GM19324 (cell line): ENCODE results near the gene UGCG.
"Not testable (repeated sequence)": the region's sequence is repeated elsewhere in the genome, so short reads cannot be mapped to it uniquely, and the experiment has no call there.

ENCODE experiments used
- ATAC-seq: cut with Tn5 transposase; IDR thresholded peaks from one replicate; pipeline ENCODE4 v1.9.1; 2021; ENCODE audit warnings: mild to moderate bottlenecking, moderate library complexity; ENCODE audit not compliant: unreplicated experiment, low FRiP score

The UGCG gene

DNA sequence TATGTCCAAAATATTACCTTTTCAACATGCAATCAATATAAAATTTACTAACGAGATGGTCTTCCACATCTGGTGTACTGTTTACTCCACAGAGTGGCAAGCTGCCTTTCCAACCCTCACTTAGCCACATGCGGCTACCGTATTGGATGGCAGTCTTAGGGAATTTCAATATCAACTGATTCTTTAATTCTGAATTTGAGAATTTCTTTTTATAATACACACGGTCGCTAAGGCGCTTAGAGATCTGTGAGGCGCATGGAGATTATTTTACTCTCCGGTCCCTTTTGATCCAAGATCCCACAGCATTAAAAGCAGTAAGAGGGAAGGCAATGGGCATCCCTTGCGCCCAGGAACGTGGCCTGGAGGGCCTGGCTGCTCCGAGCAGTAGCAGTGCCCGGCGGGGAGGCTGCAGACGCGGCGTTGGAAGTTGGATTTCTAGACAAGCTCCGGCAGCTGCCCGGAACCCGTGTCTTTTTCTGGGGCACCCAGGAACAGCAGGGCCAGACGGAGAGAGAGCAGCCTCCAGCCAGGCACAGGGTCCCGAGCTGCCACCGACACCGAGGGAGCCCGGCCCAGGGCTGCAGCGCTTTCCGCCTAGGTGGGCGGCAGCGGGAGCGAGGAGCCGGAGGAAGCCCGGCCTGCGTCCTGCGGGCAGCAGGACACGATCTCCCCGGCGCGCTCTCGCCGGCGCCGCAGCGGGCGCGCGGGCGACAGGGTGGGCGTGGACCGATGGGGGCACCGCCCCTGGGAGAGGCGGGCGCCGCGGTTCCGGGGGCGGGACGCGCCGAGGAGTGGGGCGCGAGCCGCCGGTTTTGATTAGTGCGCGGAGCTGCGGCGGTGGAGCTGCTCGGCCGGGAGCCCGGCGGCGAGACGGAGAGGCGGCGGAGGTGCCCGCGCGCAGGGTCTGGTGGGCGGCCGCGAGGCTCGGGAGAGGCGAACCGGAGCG lies at the start of gene UGCG:
Gene UGCG, plus strand, starts transcription at position 819 of the 946 bp plus-strand sequence. CDS start 402 bp downstream, outside the sequence.
- ATAC-seq: peak; percentile 94

GRCh38 chr9:111851553-111851952 lies 45.1 kb upstream of the UGCG start:
- ATAC-seq: no peak

DNA sequence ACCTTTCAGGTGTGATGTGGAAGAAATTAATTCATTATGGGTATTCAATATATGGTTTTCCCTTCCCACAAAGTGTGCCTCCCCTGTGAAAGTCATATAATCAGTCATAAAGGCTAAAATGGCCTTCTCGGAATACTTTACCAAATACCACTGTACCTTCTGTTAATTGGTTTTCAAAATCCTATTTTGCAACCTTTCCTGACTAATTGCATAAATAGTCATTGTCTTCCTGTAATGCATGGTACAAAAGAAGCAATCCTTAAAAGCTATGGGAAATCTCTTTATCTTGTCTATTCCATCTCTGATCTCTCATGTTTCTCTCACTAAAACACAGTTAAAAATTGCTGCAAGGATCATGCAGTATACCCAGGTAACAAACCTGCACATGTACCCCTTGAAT lies 44.3 kb upstream of the UGCG start:
- ATAC-seq: no peak

GRCh38 chr9:111853450-111853827 lies 43.2 kb upstream of the UGCG start:
- ATAC-seq: no peak

GRCh38 chr9:111854799-111855198 lies 41.8 kb upstream of the UGCG start:
- ATAC-seq: no peak

DNA sequence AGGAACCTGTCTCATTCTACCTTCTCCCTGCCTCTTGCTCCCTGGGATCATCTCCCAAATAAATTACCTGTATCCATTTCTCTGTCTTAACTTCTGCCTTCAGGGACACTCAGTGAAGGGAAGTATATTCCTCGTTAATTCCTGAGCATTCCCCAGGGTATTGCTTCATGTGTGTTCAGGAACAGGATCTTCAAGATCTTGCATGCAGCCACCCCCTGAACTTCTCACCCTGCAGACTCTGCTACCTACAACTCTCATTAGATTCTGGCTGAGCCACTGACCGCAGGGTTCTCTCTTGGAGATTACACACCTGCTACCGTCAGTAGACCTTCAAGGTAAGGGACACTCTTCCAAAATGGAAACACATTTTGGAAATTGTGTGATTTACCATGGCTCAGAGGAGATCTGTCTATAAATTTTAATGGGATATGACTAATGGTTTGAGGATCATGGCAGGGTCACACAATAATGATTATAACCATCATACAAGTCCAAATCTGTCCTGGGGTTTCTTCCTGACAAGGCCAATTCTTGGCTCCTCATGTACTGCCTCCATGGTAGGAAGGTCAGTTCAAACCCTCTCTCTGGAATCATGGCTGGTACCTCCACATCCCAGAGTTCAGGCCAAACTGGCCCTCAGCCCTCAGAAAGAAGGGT lies 38.9 kb upstream of the UGCG start:
- ATAC-seq: no peak

- no peak for ATAC-seq
Measured at GRCh38 chr9:111860443-111860842, 36.2 kb upstream of the UGCG start.

DNA sequence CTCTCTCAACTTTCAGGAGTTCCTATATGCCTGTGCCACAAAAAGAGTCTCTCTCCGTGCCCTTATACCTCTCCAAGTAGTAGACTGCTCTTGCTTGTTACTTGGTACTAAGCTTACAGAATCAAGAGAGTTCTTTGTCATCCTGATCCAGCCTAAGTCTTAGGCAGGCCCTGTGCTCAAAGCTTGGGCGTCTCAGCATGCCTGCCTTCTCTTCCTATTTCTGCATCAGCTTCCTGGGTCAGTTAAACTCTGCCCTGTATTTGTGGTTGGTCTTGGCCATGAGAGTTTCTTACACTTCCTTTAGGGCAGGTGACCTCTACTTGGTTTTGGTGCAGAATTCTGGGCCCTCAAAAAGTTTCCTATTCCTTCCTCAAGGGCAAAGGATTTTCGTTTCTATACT lies 33.0 kb upstream of the UGCG start:
- ATAC-seq: no peak

DNA sequence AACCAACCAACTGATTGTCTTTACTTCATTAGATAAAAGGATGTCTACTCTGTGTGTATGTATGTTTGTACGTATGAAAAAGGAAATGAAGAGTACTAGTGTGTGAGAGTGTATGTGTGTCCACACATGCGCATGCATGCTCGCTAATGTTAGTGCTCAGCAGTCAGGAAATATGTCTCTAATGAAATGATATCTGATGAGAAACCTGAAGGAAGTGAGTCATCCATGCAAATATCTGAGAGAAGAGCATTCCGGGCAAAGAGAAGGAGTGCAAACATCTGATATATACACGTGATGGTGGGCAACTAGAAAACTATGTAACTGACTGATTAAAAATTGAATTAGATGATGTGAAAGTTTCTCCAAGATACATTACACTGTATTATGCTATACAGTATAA lies 29.6 kb upstream of the UGCG start:
- no peak for ATAC-seq

DNA sequence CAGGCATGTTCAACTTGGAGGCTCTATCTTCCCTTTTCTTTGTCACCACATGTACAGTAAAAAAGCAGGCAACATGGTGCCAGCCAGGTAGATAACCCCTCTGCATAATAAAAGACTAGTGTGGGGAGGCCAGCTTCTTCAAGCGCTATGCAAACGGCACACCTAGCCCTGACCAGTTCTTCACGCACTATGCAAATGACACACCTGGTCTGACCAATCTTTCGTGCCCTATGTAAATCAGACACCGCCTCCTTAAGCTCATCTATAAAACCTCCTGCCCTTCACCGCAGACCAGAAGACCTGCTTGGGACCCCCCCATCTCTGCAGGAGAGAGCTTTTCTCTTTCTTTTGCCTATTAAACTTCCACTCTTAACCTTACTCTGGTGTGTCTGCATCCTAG lies 28.1 kb upstream of the UGCG start:
- ATAC-seq: no peak

- ATAC-seq: no peak
Measured at GRCh38 chr9:111870774-111871498, 25.7 kb upstream of the UGCG start.

GRCh38 chr9:111871499-111871855 lies 25.1 kb upstream of the UGCG start:
- no peak for ATAC-seq

GRCh38 chr9:111872886-111873285 lies 23.7 kb upstream of the UGCG start:
- no peak for ATAC-seq

DNA sequence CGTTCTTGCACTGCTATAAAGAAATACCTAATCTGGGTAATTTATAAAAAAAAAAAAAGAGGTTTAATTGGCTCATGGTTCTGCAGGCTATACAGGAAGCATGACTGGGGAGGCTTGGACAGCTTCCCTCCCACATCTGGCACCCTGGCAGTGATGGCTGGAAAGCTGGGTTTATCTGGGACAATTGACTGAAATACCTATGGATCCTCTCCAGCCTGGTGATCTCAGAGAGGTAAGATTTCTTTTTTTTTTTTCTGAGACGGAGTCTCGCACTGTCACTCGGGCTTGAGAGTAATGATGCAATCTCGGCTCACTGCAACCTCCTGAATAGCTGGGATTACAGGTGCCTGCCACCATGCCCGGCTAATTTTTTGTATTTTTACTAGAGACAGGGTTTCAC lies 22.7 kb upstream of the UGCG start:
- no peak for ATAC-seq

DNA sequence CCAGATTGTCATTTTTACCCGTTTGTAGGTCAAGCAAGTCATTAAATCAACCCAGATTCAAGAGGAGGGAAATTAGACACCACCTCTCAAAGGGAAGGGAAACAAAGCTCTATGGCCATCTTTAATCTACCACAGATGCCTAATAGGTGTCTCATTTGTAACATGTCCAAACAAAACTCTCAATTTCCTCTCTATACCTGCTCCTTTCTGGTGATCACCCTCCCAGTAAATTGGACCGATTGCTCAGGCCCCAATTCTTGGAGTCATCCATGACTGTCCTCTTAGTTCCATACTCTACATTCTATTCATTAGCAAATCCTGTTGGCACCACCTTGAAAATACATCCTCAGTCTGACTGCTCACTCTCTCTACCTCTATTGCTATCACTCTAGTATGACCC lies 22.1 kb upstream of the UGCG start:
- no peak for ATAC-seq

- ATAC-seq: not testable (repeated sequence)
Measured at GRCh38 chr9:111875291-111875690, 21.3 kb upstream of the UGCG start.

- not testable (repeated sequence) for ATAC-seq
Measured at GRCh38 chr9:111875691-111876090, 20.9 kb upstream of the UGCG start.

DNA sequence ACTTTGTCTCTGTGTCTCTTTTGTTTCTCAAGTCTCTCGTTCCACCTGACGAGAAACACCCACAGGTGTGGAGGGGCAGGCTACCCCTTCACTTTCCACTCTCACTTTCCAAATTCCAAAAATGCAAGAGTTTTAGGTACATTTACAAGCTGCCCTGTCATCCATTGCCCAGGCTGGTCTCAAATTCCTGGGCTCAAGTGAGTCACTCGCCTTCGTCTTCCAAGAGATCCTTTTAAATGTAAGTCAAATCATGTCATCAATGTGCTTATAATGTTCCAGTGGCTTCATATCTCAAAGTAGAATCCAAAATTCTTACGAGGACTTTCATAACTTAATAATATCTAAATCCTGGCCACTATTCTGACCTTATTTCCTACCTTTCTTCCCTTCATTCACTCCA lies 20.4 kb upstream of the UGCG start:
- ATAC-seq: no peak

- no peak for ATAC-seq
Measured at GRCh38 chr9:111877420-111877819, 19.2 kb upstream of the UGCG start.

GRCh38 chr9:111878946-111879345 lies 17.7 kb upstream of the UGCG start:
- ATAC-seq: no peak

DNA sequence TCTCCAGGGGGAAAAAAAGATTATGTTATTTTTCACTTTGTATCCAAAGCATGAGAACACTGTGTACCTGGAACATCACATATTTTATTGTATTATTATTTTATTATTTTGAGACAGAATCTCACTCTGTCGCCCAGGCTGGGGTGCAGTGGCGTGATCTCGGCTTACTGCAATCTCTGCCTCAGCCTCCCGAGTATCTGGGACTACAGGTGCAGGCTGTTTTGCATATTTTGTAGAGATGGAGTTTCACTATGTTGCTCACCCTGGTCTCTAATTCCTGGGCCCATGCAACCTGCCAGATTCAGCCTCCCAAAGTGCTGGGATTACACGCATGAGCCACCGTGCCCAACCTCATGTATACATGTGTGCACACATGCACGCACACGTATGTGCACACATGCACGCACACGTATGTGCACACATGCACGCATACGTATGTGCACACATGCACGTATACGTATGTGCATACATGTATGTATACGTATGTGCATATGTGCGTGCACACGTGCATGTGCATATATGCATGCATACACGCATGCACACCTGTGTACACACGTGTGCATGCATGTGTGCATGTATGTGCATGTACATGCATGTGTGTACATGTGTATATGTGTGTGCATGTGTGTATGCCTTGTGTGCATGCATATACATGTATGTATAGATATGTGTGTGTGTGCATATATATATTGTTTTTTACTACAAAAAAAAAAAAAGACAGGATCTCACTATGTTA lies 9.5 kb upstream of the UGCG start:
- ATAC-seq: no peak
